Gastrocnemius medialis (tissue), 4 donors: ENCODE results near the gene KIRREL1. TPM values are rescaled to one million over a fixed set of nuclear protein-coding genes. Genes with fewer than 3 reads are reported as not detected.
A peak's percentile ranks its signal among the peaks of the same experiment; 100 is the strongest.

ENCODE experiments used
- ATAC-seq, 2 donors: fragments of 150-250 bp; one replicate each; pipeline ENCODE4 v1.9.1; 2016
- DNase-seq, 2 donors: peaks; one replicate each; pipeline ENCODE4 v3.0.0-alpha.2; 2019
- H3K27ac ChIP-seq, 4 donors: fragments of 200-600 bp; sonication (generic); 1 replicate in 1 of 4; 2 replicates in 3 of 4; pipeline ENCODE4 v1.5.1; 2016 to 2018; ENCODE audit warnings: mild to moderate bottlenecking in 2 of 4, moderate library complexity in 1 of 4
- H3K27me3 ChIP-seq, 3 donors: fragments of 200-600 bp; sonication (generic) in 2 of 3; 1 replicate in 1 of 3; 2 replicates in 2 of 3; pipeline versions ENCODE4 v1.5.1 to v1.6.0; 2016 to 2019; ENCODE audit warnings: mild to moderate bottlenecking in 1 of 3, moderate library complexity in 1 of 3
- H3K36me3 ChIP-seq, 2 donors: fragments of 200-600 bp; sonication (generic) in 1 of 2; one replicate each; pipeline ENCODE4 v1.5.1; 2017 to 2018
- H3K4me1 ChIP-seq, 2 donors: fragments of 200-600 bp; sonication (generic) in 1 of 2; one replicate each; pipeline ENCODE4 v1.5.1; 2016 to 2017; ENCODE audit warnings: mild to moderate bottlenecking in 2 of 2
- H3K4me3 ChIP-seq, 4 donors: fragments of 200-600 bp; sonication (generic) in 3 of 4; 1 replicate in 1 of 4; 2 replicates in 3 of 4; pipeline ENCODE4 v1.5.1; 2016 to 2019; ENCODE audit warnings: mild to moderate bottlenecking in 2 of 4
- H3K9me3 ChIP-seq, 3 donors: fragments of 200-600 bp; sonication (generic) in 2 of 3; 1 replicate in 1 of 3; 2 replicates in 2 of 3; pipeline ENCODE4 v1.5.1; 2016 to 2019
- CTCF ChIP-seq, 5 experiments: fragments of 450-650 bp in 3 of 5; fragments of 200-600 bp in 2 of 5; sonication (generic) in 2 of 5; IDR thresholded peaks in 4 of 5; conservative IDR thresholded peaks in 1 of 5; 1 replicate in 4 of 5; 2 replicates in 1 of 5; pipeline ENCODE4 v1.5.1; 2016 to 2019; ENCODE audit warnings: antibody characterized with exemption in 5 of 5, mild to moderate bottlenecking in 3 of 5, moderate library complexity in 3 of 5
- POLR2A ChIP-seq, 2 donors: fragments of 450-650 bp; IDR thresholded peaks; one replicate each; pipeline ENCODE4 v1.6.1; 2017; ENCODE audit warnings: antibody characterized with exemption in 2 of 2, mild to moderate bottlenecking in 2 of 2, moderate library complexity in 2 of 2
- in situ Hi-C, 4 donors: fragments of 200-750 bp; cut with MboI; loops; one replicate each; pipeline versions ENCODE4 v1.15.0 to v1.8.0; 2017; ENCODE audit warnings: low sequenced_read_pairs in 4 of 4
- intact Hi-C: fragments of 100-400 bp; cut with DNase I; formaldehyde crosslinking; loops from one replicate; pipeline ENCODE4 v1.15.1; 2023; ENCODE audit warnings: low total_unique reads
- total RNA-seq, 4 donors: library from RNA; depleted of rRNA; stranded (reverse); fragments of >200 nt; gene quantifications; one replicate each; pipeline versions ENCODE4 v1.1.0 to v1.2.3, GENCODE V29; 2016

KIRREL1 gene
- total RNA-seq, 4 donors from 2014 or later: 2.8 to 15.1 (median 6.6) TPM

GRCh38 chr1:157978586-157979403 is 14.7 kb upstream of the KIRREL1 start:
- Histone ChIP-seq H3K27me3 (peaks cover 10 to 12% (median 10%) of the 10 kb centered on the region in 3 donors), H3K9me3 (no peaks in the 10 kb centered on the region), H3K4me3 (peak overlapping the region; percentile 7 to 34 (median 28)), H3K36me3 (no peaks in the 10 kb centered on the region), H3K27ac (no peak overlapping the region), H3K4me1 (no peaks in the 10 kb centered on the region)
- DNase-seq (no peak), ATAC-seq (no peak)
- TF ChIP-seq POLR2A (IDR thresholded peaks at IDR 0.05) (no peak), CTCF (IDR thresholded peaks at IDR 0.05 in 4 of 5, conservative IDR thresholded peaks at IDR 0.05 in 1 of 5) (no peak)
- intact Hi-C loops: no loop called here
- in situ Hi-C loops: no loop called here

DNA sequence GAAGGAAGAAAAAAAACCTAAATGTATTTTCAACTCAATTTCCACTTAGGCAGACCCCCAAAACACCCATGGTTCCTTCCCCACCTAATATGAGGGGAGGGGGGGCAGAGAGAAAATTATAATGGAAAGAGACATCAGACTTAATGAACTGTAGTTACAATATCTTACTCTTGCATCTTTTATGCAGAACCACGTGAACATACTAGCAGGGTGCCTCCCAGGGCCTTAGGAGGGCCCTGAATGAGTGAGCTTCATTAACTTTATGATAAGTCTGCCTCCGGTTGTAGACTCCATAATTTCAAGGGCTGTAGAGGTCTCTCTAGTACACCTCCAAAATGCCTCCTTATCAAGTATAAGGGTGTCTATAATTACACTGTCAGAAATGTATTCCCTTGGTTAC is 11.3 kb upstream of the KIRREL1 start:
- H3K4me3 ChIP-seq: no peak overlapping the region
- no peaks in the 10 kb centered on the region for H3K9me3 ChIP-seq
- in situ Hi-C loops: no loop called here
- H3K4me1 ChIP-seq: no peaks in the 10 kb centered on the region
- ATAC-seq (no peak), DNase-seq (no peak)
- H3K27me3 ChIP-seq: peaks cover 6 to 12% (median 10%) of the 10 kb centered on the region in 3 donors
- no peaks in the 10 kb centered on the region for H3K36me3 ChIP-seq
- no peak overlapping the region for H3K27ac ChIP-seq
- intact Hi-C loops: no loop called here
- TF ChIP-seq CTCF (IDR thresholded peaks at IDR 0.05 in 4 of 5, conservative IDR thresholded peaks at IDR 0.05 in 1 of 5): no peak
- TF ChIP-seq POLR2A (IDR thresholded peaks at IDR 0.05): no peak

- ATAC-seq (no peak), DNase-seq (no peak)
- no peaks in the 10 kb centered on the region for H3K36me3 ChIP-seq
- no peak overlapping the region for H3K27ac ChIP-seq
- peaks cover 2 to 8% (median 6%) of the 10 kb centered on the region in 3 donors for H3K27me3 ChIP-seq
- in situ Hi-C loops: no loop called here
- H3K4me1 ChIP-seq: no peaks in the 10 kb centered on the region
- no peak overlapping the region for H3K4me3 ChIP-seq
- TF ChIP-seq POLR2A (IDR thresholded peaks at IDR 0.05): no peak
- TF ChIP-seq CTCF (IDR thresholded peaks at IDR 0.05 in 4 of 5, conservative IDR thresholded peaks at IDR 0.05 in 1 of 5): no peak
- intact Hi-C loops: no loop called here
- H3K9me3 ChIP-seq: no peaks in the 10 kb centered on the region
These were observed 9.7 kb upstream of the KIRREL1 start for GRCh38 chr1:157983787-157984186.

GRCh38 chr1:157984469-157984868 is 9.0 kb upstream of the KIRREL1 start:
- Histone ChIP-seq H3K4me1 (no peaks in the 10 kb centered on the region), H3K36me3 (no peaks in the 10 kb centered on the region), H3K9me3 (no peaks in the 10 kb centered on the region), H3K4me3 (no peak overlapping the region), H3K27ac (no peak overlapping the region), H3K27me3 (peaks cover 0 to 5% (median 0%) of the 10 kb centered on the region in 3 donors)
- DNase-seq: no peak
- intact Hi-C loops: no loop called here
- in situ Hi-C loops: no loop called here
- TF ChIP-seq POLR2A (IDR thresholded peaks at IDR 0.05) (no peak), CTCF (IDR thresholded peaks at IDR 0.05 in 4 of 5, conservative IDR thresholded peaks at IDR 0.05 in 1 of 5) (no peak)
- no peak for ATAC-seq
